HG03108 (cell line): ENCODE results near the gene SLC26A2.
A peak's percentile ranks its signal among the peaks of the same experiment; 100 is the strongest.

ENCODE experiments used
- ATAC-seq: cut with Tn5 transposase; IDR thresholded peaks from one replicate; pipeline ENCODE4 v1.9.1; 2021; ENCODE audit warnings: moderate library complexity; ENCODE audit not compliant: unreplicated experiment

The SLC26A2 gene

DNA sequence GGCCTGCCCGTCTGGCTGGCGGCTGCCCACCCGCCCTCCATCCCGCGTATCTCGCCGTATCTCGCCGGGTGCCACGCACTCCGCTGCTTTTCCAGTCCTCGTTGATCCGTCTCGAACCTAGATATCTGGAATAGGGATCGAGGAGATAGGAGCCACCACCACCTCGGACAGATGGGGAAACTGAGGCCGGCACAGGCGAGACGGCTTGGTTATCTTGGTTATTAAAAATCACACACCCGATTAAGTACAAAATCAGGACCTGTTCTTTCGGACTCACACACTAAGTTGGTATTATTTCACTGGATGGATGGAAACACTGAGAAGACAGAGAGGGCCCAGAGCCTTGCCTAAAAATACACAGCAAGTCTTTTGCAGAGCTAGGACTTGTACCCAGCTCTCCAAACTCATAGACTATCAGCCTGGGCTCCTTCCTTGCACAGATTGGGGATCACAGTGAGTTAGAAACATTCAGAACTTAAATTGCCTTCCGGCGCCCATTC, 678 bp downstream of the SLC26A2 start:
- no peak for ATAC-seq

DNA sequence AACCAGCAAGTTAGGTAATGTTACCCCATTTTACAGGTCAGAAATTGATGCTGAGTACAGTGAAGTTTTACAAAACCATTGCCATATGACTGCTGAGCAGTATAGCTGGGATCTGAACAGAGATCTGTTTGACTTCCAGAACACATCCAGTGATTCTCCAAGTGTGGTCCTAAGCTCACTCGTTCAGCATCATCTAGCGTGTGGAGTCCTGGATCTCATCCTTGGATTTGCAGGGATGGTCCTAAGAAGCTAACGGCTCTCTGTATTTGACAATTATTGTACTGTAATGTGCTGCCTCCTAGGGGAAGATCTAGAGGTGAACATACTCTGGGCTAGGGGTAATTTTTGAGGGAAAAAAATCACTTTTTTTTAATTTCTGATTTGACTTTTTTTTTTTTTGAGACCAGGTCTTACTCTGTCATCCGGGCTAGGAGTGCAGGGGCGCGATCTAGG, 1.4 kb downstream of the SLC26A2 start:
- ATAC-seq, result no peak

DNA sequence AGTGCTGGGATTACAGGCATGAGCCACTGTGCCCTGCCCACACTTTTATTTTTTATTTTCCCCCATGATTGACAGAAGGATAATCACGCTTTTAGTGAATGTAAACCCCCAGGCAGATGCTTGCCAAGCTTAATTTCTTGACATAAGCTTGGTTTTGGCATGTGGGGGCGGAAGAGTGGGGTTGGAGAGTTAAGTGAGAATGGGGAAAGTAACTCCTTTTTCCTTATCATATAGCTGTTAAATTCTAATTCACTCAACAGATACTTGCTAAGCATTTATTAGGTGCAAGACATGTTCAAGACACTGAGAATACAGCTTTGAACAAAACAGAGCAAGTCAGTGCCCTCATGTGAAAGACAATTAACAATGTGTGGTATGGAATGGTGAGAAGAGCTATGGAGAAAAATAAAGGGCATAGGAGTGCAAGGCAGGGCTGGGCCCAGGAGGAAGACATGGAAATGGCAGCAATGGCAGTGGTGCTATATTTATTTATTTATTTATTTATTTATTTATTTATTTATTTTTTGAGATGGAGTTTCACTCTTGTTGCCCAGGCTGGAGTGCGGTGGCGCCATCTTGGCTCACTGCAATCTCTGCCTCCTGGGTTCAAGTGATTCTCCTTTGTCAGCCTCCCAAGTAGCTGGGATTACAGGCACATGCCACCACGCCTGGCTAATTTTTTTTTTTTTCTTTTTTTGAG, 2.2 kb downstream of the SLC26A2 start:
- ATAC-seq, result no peak

DNA sequence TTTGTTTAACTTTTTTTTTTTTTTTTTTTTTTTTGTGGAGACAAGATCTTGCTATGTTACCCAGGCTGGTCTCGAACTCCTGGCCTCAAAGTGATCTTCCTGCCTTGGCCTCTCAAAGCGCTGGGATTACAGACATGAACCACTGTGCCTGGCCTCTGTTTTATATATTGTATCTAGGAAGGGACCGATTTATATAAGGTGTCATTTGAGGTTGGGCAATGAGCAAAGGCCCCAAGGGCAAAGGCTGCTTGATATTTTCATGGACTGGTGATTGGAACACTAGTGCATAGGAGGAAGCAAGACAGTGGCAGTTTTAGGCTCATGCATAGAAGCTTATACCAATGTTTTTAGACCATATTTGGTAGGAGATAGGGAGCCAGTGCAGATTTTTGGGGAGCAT, 3.2 kb downstream of the SLC26A2 start:
- no peak for ATAC-seq

DNA sequence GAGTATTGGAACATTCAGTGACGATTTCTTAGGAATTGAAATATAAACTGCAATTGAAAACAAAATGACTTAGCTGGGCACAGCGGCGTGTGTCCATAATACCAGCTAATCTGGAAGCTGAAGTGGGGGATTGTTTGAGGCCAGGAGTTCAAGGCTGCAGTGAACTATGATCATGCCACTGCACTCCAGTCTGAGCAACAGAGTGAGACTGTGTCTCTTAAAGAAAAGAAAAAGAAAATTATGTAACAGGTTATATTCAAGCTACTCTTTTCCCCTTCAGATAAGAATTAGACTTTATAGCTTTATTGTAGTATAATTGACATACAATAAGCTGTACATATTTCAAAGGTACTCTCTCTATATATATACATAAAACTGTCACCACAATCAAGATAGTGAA, 6.4 kb downstream of the SLC26A2 start:
- no peak for ATAC-seq

DNA sequence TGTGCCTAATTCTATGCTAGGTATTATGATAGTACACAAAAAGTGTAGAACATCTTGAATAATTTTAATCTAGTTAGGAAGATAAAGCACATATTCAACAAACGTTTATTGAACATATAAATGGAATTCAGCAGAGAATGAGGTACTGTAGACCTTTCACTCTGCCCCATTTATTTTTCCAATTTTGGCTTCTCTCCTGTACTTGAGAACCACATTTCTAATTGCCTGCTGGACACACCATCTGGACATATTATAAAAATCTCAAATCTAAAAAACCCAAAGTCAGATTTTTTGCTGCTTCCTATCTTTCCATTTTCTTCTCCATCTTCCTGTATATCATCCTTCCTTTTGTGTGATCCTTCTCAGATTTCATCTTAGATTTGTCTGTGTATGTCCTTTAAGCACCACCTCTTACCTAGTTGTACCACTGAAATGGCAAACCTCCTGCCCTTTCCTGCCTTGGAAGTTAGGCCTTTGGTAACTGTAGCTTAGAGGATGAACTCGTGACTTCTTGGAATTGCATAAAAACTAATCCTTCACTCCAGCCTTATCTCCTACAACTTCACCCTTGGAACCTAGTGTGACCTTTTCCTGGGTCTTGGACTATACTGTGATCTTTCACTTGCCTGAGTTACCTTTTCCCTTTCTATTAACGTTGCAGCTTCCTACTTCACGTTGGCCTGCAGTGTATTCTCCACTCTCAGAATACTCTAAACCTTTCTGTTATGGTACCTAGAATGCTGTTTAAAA, 8.8 kb downstream of the SLC26A2 start:
- no peak for ATAC-seq

DNA sequence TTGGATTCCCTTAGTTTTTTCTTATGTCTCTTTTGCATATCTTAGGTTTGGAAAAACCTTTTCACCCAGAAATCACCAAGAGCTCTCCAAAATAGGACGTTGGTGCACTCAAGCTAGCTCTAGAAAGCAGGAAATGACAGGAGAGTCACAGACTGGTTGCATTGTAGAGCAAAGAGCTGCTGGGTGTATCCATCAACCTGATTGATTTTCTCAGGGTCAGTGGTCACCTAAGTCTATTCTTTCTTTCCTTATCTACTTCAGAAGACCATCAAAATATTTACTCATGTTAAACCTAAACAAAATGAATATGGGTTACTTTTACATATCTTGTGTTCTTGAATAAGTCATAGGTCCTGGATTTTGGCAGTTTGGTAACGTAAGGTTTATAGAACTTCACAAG, 14.9 kb downstream of the SLC26A2 start:
- no peak for ATAC-seq

DNA sequence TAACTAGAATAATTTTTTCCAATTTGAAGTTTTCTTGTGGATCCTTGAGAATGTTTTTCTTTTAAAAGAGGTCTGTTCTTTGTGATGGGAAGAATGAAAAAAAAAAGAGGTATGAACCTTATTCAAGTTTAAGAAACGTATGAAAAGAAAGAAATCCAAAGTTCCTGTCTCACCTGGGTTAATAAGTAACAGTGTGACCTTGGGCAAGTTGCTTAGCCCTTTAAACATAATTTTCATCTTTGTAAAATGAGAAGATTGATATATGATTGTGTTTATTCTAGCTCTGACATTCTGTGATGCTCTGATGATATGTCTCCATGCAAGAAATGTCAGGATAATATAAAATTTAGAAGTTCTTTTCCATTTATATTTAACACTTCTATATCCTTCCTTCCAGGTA, 19.3 kb downstream of the SLC26A2 start:
- no peak for ATAC-seq

DNA sequence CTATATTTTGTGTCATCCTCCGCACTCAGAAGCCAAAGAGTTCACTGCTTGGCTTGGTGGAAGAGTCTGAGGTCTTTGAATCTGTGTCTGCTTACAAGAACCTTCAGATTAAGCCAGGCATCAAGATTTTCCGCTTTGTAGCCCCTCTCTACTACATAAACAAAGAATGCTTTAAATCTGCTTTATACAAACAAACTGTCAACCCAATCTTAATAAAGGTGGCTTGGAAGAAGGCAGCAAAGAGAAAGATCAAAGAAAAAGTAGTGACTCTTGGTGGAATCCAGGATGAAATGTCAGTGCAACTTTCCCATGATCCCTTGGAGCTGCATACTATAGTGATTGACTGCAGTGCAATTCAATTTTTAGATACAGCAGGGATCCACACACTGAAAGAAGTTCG, 20.6 kb downstream of the SLC26A2 start:
- no peak for ATAC-seq

DNA sequence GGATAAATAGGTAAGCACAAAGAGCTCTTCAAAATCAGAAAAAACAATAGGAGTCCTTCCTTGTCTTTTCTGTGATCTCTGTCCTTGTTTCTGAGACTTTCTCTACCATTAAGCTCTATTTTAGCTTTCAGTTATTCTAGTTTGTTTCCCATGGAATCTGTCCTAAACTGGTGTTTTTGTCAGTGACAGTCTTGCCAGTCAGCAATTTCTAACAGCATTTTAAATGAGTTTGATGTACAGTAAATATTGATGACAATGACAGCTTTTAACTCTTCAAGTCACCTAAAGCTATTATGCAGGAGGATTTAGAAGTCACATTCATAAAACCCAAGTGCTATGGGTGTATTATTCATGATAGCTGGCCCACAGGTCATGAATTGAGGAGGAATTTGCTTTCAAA, 21.9 kb downstream of the SLC26A2 start:
- ATAC-seq, result no peak

DNA sequence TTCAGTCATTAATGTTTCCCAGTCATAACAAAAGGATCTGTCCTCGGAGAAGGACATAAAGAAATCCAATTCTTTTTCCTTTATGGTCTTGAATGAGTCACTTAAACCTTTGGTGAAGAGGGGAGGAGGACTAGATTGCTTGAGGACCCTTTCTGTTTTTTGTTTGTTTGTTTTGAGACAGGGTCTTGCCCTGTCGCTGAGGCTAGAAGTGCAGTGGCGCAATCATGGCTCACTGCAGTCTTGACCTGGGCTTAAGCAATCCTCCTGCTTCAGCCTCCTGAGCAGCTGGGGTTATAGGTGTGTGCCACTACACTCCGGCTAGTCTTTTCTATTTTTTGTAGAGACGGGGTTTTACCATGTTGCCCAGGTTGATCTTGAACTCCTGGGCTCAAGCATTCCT, 27.6 kb downstream of the SLC26A2 start:
- ATAC-seq, result no peak

DNA sequence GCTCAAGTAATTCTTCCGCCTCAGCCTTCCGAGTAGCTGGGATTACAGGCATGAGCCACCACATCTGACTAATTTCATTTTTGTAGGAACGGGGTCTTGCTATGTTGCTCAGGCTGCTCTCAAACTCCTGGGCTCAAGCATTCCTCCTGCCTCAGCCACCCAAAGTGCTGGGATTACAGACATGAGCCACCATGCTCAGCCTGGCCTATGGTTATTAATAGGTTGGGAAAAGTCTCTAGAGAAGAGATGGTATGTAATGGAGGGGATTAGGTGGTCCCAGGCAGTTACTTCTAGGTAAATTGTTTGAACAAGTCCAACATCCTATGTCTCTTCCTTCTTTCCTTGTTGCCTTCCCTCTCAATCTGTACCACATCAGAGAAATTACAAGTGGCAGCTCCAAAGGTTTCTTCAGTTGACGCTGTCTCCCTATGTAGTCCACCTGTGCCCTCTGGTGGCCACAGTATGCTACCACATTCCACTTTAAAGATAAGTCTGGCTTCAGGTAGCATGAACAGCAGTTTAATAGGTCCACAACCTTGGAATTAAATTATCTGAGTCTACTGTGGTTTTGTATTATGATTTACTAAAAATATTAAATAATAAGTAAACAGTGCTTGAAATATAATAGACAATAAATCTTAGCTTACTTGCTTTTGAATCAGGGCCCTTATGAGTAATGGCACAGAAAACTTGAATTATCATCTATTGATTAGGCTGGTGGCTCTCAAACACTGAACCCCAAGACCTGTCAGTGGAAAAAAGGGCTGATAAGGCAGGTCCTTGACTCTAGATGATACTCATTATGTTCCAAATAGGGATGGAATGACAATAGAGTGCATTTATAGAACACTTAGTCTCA, 30.2 kb downstream of the SLC26A2 start:
- ATAC-seq, result peak; percentile 78

DNA sequence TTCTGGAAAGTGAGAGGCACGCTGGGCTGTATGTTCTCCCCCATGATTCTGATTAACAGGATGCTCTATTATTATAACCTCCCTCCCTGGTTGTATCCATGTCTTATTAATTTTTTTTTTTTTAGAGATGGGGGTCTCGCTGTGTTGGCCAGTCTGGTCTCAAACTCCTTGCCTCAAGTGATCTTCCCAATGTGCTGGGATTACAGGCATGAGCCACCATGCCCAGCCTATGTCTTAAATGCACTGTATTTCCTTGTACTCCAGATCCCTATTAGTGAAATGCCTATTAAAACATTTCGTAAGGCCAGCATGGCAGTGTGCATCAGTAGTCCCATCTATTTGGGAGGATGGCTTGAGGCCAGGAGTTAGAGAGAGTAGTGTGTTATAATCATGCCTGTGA, 32.9 kb downstream of the SLC26A2 start:
- ATAC-seq, result no peak

DNA sequence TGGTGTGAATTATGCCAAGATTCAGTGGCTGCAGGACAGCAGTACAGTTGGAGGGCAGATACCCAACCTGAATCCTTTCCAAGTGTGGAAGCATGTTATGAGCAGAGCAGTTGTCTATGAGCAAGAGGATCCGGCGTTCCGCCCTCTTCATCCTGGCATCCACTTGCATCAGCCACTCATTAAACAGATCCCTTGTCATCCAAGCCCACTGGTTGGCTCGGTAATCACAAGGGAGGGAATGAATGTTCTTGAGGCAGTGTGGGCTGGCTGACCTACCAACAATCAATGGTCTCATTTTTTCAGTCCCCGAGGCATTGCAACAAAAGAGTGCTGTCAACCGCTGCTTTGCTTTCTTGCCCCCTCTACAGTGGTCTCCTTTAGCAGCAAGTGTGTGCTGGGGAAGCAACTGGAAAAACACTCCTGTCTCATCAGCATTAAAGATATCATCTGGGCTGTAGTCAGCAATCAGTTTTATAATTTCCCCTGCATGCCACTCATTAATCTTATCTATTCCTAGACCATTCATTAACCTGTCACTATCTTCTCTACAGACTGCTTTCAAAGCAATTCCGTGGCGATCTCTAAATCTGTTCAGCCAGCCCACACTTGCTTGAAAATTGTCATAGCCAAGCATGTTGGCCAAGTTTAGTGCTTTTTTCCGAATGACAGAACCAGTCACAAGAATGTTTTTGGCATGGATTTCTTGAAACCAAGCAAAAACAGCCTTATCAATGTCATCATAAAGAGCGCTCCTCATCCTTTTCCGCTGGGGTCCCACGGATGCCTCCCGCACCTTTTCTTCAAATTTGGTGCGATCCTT, 35.0 kb downstream of the SLC26A2 start:
- ATAC-seq, result no peak

DNA sequence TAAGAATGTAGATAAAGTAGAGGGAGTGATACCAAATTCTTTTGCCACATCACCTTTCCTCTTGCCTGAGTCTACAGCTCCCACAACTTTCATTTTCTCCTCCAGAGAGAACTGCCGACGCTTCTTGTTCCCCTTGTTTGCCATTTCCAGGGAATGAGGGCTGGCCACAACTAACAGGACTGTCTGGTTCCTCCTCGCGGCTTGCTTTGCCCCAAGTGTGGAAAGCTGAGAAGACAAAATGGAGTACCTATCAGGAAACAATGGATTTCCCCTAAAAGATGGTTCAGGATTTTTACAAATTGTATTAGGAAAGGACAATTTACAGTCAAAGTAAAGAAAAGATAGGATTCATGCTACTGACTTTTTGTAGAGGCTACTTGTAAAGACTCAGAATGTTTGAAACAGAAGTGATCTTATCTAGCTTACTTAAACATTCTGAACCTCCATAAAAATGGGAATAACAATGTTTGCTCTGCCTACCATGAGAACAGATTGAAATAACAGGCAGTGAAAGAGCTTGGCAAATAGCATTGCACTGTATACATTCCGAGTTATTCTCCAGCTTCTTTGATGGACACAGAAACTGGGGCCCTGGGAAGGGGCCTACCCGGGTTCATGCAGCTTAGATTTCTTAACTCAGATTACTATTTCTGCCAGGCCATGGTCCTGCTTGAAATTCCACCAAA, 35.8 kb downstream of the SLC26A2 start:
- ATAC-seq, result no peak

DNA sequence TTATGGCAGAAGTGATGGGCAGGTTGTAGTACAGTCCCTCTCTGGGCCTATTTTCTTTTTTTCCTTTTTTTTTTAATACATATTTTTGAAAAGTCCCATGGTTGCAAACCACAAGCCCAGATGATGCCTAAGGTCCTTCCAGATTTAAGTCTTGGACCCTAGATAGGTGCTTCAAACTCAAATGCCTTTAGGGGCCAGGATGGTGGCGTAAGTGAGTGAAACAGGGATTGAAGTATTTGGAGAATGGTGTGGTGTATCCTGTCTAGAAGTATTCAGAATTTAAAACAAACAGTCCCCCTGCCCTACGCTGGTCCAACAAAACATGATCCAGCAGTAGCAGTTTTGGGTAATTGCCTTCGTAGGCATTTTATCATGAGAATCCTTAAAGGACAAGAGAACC, 37.7 kb downstream of the SLC26A2 start:
- ATAC-seq, result no peak

DNA sequence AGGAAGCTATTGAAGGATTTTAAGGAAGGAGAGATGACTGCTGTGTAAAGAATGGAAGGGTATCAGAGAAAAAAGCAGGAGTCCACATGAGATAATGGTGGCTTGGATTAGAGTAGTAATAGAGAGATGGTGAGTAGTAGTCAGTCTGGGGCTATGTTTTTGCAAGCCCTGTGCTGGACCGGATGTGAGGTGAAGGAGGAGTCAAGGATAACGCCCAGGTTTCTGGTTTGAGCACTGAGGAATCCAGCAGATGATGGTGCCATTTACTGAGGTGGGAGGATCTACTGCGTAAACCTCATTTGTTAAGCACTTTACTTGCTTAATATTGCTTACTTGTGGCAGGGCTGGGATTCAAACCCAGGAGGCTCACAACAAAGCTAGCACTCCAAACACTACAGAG, 38.8 kb downstream of the SLC26A2 start:
- ATAC-seq, result no peak

DNA sequence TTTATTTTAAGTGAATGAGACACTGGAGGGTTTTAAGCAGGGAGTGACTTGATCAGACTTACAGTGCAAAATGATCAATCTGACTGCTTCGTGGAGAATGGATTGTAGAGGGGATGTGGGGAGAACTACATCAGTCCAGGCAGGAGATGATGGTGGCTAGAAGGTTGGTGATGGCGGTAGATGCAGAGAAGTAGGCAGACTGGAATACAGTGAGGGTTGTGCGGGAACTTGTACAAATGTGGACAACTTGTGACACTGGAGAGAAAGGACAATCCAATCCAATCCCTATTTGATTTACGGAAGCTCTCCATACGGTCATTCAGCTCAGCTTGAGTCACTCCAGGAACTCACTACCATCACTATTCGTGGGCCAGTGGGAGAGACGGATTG, 39.3 kb downstream of the SLC26A2 start:
- no peak for ATAC-seq

DNA sequence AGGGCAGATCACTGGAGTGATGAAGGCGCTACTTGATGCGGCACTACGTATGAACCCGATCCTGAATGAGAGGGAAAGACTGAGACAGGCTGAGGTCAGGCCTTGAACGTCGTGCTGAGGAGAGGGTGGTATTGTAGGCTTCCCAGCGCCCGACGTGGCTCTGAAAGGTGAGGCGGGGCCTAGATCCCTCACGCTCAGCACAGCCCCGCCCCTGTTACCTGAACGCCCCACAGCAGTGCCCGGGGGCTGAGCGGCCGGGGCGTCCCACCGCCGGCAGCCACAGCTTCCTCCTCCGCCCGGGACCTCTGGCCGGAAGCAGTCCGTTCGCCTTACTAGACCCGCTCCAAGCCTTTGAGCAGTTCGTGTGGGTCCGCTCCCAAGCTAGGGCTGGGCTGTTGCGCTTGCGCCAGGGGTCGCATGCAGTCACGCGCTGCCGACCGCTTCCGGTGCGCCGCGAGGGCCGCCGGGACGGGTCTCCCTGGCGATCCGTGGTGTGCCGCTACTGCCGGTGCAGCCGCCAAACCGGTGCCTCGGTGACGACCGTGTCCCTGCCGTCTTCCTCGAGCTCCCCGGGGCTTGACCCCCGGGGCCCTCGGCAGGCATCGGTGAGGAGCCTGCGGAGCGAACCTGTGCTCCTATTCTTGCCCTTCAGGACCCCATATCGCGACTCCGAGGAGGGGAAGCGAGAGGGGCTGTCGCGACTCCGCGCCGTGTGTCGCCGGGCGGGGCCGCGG, 39.9 kb downstream of the SLC26A2 start, which contains the start of the genes HMGXB3 and TIGD6:
HMGXB3 (plus strand) TSS at position 484 of the 734 bp plus-strand sequence. CDS start 4,114 bp downstream, outside the sequence.
TIGD6 (minus strand) TSS at position 399 of the 734 bp plus-strand sequence. CDS start 4,306 bp downstream, outside the sequence.
- ATAC-seq, result peak; percentile 79
